CD4-positive, alpha-beta T cell treated with Interleukin-1 beta for 1 hour (primary cell): Measurements from ENCODE around the gene TGFA.
A peak's percentile ranks its signal among the peaks of the same experiment; 100 is the strongest.
"Not testable (repeated sequence)": the region's sequence is repeated elsewhere in the genome, so short reads cannot be mapped to it uniquely, and the experiment has no call there.

ENCODE experiments used
- DNase-seq, 2 donors: peaks; one replicate each; pipeline ENCODE4 v3.0.0-alpha.2; 2020 to 2022

Gene TGFA

GRCh38 chr2:70496819-70497218 lies 56.8 kb downstream of the TGFA start:
- DNase-seq: no peak

DNA sequence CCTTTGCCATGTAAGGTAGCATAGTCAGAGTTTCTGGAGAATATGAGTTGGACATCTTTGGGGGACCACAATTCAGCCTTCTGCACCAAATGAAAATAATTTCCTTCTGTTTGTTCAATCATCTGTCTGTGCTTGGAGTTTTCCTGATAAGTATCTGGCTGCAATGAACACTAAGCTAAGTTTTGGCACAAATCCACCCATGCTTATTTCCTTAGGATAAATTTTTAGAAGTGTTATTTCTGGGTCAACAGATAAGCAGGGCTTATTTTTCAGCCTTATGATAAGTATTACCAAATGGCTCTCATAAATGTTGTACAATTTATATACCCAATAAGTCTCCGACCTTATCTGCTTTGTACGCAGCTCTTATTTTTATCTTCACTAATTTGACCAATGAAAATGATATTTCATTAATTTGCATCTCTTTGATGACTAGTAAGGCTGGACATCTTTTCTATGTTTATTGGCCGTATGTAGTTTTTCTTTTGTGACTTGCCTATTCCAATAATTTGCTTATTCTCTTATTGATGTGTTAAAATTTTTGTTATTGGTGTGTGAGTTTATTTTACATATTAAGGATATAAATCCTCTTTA lies 59.2 kb downstream of the TGFA start:
- DNase-seq: no peak

DNA sequence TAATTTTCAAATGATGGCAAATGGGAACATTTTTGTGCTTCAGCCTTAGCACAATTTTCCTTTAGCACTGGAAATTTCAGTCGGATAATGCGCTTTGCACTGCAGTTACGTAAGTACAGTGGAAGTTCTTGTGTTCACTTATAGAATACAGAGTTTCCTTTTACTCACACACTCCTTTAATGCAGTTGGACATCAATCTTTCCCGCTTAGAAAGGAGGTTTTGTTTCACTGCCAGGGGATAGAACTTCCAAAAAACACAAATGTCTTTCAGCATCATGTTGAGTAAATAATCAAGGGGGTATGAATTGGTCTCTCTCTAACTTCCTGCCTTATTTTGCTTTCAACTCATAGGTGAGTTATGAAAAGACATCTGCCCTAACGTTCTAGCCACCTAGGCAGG lies 63.2 kb downstream of the TGFA start:
- no peak for DNase-seq

DNA sequence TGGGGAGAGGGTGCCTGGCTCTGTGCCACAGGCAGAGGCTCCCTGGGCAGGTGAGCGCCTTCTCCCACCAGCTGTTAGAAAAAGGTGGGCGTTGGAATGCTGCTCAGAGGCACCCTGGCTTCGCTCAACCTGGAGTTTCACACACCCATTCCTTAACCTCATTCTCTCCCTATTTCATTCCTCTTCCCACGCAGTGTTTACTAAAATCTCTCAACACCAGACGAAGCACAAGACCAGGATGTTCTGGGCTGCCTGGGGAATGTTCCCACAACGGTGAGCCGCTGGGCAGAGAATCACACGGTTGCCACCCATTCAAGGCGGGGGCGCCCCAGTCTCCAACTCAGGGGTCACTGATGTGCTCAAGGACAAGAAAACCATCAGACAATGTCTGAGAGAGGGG lies 64.5 kb downstream of the TGFA start:
- DNase-seq: no peak

- no peak for DNase-seq
Observed at GRCh38 chr2:70484086-70484485, 69.5 kb downstream of the TGFA start.

DNA sequence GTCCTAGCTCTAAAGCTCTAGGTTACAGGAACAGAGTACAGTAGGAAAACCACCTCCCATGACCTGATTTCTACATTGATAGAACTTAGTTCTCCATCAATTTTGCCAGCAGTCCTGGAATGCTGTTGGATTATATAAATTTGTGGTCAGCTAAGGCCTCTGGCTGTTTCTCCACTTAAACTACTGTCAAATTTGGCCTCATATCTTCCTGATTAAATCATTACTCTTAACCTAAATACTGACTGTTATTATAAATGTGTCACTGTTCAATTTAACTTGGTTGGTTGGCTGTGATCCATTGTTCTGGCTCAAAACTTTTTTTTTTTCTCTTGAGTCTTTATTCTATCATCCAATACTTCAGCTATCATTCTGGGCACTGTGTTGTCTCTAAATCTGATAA lies 71.2 kb downstream of the TGFA start:
- DNase-seq: no peak

DNA sequence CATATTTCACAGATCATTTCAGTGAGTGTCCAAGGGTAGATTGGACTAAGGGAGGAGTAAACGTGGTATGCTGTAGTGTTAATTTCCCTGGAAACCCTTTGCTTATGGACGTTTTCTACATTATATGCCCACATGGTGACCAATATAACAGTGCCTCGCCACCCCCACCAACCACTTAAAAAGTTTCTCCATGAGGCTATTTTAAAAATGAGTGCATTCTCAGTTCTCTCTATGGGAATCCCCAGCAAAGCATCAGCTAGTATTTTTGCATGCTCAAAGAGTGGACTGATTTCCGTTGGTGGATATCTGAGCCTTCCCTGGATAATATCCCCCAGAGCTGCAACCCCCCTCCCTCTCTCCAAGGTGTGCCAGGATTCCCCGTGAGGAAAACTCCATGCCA lies 73.2 kb downstream of the TGFA start:
- no peak for DNase-seq

GRCh38 chr2:70479816-70480215 lies 73.8 kb downstream of the TGFA start:
- no peak for DNase-seq

DNA sequence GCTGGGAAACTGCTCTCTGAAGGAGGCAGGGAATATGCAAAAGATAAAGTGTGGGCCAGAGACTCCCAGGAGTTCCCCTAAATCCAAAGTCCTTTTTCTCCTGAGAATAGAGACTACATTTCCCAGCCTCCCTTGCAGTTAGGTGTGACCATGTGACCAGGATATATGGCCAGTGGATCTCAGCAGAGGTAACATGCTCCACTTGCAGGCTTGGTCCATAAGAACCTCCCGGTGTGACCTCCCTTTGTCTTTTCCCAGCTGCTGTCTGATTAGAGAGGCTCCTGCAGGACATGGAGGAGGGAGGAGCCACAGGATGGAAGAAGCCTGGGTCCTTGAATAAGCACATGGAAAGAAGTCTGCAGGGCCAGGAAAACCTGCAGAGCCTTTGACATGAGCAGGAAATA lies 76.2 kb downstream of the TGFA start:
- no peak for DNase-seq

DNA sequence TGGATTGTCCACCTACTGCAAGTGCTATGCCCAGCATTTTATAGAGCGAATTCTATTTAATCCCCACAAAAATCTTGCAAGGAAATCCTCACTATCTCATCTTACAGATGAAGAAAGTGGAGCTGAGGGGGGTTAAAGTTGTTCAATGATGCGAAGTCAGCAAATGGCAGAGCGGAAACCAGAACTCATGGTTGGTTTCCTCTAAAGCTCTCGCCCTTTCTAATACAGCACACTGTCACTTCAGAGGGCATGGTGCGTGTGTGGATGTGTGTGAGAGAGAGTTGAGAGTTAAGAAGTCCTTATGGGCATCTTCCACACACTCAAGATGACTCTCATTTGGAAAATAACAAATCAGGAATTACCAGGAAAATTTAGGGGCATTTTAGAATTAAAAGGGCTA lies 78.4 kb downstream of the TGFA start:
- DNase-seq: peak in 1 of 2 donors; percentile 12

DNA sequence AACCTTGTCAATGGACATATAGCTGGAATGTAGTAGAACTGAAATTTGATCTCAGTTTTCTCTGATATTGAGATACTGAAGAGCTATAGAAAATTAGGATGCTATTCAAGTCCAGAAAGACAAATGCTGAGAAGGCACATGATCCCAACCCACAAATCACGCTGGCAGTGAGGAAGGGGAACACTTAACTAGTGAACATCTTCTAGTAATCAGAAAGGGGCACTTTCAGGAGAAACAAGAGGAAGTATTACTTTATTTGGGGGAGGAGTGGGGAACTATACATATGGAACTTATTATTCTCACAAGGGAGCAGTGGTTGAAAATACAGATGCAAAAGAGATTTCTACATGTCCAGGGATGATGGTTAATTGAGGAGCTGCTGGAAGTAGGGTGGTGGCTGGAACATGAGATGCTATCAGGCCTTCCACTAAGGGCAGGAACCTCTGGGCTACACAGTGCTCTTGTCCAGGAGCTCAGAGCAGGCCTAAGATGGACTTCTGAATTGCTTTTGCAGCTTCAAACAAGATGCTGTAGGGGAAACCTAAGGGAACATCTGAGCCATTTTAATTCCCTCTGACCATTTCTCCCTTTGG lies 79.3 kb downstream of the TGFA start:
- DNase-seq: no peak

DNA sequence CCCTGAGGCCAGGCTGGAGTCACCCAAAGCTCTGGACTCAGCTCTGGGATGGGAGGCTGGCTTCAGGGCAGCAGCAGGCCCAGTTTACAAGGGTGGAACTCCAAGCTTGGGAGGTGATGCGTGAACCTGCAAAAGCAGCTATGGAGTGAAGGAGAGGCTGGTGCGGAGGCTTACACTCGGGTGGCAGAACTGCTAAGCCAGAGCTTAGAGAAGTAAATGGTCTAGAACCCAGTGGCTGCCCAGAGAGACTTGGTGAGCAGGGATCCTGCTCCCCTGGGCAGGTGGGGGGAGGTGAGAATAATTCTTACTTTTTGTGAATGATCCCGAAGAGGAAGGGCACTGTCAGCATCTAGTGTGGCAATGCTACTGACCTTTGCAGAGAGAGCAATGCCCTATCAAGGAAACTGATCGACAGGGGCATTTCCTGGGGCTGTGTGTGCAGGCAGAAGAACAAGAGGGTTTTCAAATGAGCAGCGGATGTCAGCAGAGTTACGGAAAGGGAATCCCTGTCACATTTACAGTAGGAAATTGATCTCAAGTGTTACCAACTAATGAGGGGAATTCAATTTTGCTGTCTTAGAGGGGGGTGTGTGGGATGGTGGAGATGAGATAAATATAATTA lies 80.4 kb downstream of the TGFA start:
- DNase-seq: no peak

DNA sequence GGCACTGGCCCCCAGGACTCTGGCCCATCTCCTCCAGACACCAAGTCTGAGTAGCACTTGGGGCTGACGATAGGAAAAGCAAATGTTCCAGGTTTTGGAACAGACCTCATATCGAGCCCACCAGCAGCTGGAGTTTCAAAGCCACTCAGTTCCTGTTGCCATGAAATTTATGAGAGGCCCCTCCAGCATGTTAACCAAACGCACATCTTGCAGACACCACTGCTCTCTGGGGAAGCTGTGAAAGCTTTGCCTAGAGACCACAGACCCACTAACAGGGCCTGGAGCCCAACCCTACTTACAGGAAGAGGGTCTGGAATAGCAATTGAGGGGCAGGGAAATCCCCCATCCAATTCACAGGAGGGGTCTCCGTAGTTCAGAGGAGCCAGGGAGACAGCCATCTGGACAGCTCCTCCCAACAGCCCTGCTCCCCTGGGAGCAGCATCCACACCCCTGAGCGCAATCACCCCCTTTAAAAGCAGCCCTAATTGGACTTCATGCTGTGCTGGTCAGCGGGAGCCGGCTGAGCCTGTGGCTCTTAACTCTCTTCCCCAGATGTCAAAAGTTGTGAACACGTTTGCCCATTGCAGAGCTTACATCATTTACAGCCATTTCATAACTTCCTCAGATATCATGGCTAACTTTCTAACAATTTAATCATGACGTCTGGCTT lies 81.3 kb downstream of the TGFA start:
- peak in 1 of 2 donors; percentile 17 for DNase-seq

DNA sequence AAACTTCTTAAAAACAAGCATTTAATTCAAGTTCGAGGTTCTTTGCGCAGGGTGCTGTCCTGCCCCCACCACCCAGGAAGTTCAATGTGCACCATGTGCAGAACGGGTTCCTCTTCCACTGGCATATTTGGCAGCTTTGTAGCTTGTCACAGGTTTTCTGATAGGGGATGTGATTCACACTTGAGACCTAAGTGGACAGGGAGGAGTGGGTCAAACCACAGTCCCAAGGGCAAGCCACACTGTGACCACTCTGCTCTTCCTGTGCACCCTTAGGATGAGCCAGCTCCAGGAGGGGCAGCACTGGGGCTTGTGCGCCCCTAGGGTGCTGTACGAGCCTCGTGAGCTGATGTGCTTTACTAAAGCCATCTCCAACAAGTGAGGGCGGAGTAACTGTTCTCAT lies 82.5 kb downstream of the TGFA start:
- no peak for DNase-seq

- no peak for DNase-seq
Observed at GRCh38 chr2:70469961-70470360, 83.7 kb downstream of the TGFA start.

GRCh38 chr2:70469435-70469834 lies 84.2 kb downstream of the TGFA start:
- no peak for DNase-seq

GRCh38 chr2:70468878-70469277 lies 84.7 kb downstream of the TGFA start:
- DNase-seq: no peak

DNA sequence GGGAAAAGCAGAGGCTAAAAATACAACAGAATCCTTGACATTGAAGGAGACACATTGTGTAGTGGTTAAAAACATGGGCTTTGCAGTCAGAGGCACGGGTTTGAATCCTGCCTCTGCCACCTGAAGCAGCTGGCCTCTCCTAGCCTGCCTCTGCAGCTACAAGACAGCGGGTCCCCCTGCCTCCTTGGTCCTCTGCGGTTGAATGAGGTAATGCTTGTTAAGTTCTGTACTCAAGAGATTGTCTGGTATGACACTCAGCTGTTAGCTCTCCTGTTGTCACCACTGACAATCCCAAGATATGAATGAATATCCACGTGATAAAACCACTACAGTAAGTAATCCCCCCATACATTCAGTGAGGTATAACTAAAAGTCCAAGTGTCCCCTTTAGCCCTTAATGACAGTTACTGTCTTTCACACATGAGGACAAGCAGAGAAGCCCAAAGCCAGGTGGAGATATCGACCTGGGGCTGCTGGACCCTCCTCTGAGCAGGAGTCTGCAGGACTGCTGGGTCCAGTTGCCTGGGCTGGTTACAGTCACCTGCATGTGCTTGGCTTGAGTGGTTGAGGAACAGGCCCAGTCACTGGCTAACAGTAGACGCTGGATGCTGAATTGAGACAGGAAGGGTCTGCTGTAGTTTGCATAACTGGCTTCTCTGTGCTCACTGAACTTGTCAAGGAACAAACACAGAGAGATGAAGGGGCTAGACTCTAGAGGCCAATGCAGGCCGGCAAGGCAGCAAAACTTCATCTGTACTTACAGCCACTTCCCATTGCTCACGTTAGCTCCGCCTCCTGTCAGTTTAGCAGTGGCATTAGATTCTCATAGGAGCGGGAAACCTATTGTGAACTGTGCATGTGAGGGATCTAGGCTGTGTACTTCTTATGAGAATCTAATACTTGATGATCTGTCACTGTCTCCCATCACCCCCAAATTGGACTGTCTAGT lies 85.5 kb downstream of the TGFA start:
- no peak for DNase-seq

GRCh38 chr2:70467237-70467636 lies 86.4 kb downstream of the TGFA start:
- DNase-seq: no peak

- DNase-seq: not testable (repeated sequence)
Observed at GRCh38 chr2:70466647-70467046, 87.0 kb downstream of the TGFA start.

DNA sequence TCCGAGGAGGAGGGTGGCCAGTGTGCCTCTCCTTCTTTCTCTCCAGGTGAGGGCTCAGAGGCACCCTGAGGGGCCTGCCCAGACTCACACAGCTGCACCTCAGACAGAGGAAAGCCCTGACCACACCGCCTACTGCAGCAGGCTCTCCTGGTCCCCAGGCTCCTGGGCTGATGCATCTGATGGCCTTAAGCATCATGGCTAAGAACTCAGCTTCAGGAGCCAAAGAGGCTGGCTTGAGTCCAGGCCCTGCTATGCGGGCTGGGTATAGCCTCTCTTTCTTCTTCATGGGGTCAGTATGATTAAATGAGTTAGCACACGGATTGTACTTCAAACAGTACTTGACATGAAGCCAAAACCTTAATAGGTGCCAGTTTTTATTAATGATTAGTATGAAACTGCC lies 89.6 kb downstream of the TGFA start:
- DNase-seq: no peak

DNA sequence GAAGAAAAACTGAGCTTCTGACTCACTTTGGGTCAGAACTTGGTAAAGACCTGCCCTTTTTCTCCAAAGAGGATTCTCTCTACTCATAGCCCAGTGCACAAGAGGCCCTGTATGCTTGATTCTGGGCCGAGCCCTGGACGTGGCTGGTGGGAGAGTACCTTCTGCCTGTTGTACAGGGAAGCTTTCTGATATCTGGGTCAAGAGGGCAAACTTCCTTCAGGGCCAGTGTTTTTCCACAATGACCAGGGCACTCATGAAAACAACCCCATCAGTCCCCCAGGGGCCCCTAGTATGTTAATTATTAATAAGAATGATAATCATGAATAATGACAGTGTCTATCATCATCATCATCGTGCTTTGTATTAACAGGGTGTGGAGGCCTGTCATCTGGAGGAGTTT lies 90.0 kb downstream of the TGFA start:
- DNase-seq: no peak
